HG03442 (cell line): Measurements from ENCODE around the gene KHSRP.

Experiments used
- ATAC-seq: cut with Tn5 transposase; IDR thresholded peaks from one replicate; pipeline ENCODE4 v1.9.1; 2021; ENCODE audit warnings: mild to moderate bottlenecking, moderate library complexity; ENCODE audit not compliant: unreplicated experiment

The KHSRP gene, protein sequence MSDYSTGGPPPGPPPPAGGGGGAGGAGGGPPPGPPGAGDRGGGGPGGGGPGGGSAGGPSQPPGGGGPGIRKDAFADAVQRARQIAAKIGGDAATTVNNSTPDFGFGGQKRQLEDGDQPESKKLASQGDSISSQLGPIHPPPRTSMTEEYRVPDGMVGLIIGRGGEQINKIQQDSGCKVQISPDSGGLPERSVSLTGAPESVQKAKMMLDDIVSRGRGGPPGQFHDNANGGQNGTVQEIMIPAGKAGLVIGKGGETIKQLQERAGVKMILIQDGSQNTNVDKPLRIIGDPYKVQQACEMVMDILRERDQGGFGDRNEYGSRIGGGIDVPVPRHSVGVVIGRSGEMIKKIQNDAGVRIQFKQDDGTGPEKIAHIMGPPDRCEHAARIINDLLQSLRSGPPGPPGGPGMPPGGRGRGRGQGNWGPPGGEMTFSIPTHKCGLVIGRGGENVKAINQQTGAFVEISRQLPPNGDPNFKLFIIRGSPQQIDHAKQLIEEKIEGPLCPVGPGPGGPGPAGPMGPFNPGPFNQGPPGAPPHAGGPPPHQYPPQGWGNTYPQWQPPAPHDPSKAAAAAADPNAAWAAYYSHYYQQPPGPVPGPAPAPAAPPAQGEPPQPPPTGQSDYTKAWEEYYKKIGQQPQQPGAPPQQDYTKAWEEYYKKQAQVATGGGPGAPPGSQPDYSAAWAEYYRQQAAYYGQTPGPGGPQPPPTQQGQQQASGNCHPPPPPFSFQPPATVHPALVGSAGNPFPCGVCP

DNA sequence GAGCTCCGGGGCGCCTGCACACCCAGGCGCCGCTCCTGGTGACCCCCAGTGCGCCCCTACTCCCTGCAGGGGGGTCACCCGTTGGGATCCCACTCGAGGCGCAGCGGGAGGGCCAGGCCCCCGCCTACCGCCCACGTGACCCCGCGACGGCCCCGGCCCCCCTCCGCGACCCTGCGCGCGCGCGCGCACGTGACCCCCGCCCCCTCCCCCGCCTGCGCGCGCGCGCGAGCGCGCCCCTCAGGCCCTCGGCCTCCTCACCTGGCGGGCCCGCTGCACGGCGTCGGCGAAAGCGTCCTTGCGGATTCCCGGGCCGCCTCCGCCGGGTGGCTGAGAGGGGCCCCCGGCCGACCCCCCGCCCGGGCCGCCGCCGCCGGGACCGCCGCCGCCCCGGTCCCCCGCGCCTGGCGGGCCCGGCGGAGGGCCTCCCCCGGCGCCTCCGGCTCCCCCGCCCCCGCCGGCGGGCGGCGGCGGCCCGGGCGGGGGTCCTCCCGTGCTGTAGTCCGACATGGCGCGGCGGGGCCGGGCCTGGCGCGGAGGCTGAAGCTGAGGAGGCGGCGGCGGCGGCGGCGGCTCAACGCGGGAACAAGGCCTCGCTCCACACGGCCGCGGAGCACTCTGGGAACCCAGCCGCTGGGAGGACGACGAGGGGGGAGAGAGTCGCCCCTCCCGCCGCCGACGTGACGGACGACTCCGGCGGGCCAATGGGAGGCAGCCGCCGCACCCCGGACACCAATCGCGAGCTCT is at the start of gene KHSRP:
Gene KHSRP, minus strand, starts transcription at position 617 of the 744 bp plus-strand sequence. Its CDS starts 110 bp downstream, at position 507.
- ATAC-seq = no peak

GRCh38 chr19:6473647-6474046 is 49.0 kb upstream of the KHSRP start:
- no peak for ATAC-seq

- ATAC-seq = no peak
These were observed 48.1 kb upstream of the KHSRP start for GRCh38 chr19:6472713-6473112.

DNA sequence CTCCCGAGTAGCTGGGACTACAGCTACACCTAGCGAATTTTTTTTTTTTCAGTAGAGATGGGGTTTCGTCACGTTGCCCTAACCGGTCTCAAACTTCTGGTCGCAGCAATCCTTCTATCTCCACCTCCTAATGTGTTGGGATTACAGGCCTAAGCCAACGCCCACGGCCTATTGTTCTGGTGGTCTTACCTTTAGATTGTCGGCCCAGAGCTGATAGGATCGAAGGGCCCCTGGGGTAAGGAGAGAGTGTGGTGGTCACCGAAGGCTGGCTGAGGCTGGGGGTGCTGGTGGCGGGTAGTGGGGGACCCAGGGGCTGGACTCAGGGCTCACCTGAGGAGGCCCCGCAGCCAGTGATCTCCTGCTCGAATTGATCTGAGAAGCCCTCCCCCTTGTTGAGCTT is 46.5 kb upstream of the KHSRP start:
- no peak for ATAC-seq

DNA sequence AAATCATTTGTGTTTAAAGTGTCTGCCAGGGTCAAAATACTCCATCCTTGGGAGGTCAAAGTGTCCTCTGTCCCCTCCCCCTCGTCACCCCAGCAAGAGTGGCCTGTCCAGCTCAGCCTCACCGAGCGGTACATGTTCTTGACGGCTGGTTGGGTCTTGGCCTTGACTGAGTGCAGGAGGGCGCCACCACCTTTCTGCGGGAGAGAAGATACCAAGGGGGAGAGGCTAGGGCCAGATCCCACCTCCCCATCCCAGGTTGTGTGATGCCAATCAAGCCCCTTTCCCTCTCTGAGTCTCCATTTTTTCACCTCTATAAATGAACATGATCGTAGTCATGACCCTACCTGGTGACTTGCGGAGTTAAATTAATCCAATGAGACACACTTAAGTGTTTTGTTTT is 45.6 kb upstream of the KHSRP start:
- ATAC-seq = no peak

DNA sequence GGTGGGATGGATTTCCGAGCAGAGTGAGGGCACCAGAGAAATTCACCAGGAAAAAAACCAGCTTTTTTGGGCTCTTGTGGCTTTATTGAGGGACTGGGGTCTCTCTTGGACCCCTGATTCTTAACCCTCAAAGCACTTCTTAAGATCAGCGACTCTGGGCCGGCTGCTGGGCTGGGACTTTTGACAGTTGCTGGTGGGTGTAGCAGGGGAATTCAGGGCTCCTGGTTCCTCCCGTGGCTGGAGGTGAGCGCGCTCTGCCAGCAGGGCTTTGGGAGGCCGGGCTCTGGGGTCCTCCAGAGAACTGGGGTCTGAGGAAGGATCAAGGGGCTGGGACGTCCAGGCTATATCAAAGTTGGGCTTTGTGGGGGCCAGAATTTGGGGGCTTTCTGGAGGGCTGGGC is 42.8 kb upstream of the KHSRP start:
- ATAC-seq = no peak

GRCh38 chr19:6466526-6467248 is 42.1 kb upstream of the KHSRP start:
- ATAC-seq = no peak

DNA sequence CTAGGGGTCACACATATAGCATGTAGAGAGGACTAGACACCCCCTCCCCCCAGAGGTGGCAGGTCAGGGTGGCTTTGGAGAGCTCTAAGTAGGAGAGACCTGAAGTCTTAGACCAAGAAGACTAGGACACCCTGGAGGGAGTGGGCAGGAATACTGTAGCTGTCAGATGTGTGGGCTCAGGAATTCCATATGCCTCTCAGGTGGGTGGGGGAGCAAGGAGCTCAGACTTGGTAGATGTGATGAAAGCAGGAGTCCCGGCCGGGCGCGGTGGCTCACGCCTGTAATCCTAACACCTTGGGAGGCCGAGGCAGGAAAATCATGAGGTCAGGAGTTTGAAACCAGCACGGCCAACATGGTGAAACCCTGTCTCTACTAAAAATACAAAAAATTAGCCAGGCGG is 41.1 kb upstream of the KHSRP start:
- no peak for ATAC-seq

DNA sequence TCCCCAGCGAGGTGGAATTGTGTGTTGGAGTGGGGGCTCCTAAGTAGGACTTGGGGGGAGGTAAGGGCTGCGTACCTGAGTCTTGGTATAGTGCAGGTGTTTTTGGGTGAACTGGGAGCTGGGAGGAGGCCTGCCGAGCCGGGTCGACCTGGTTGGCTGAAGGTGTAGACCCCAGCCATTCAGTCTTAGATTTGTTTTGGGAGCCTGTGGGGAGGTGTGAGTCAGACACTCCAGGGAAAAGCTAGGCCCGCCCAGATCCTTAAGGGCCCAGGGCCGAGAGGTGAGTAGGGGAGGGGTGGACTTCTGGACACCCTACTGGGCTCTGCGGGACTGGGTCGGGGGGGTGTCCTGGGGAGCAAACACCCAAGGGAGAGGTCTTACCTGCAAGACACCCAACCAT is 40.4 kb upstream of the KHSRP start:
- ATAC-seq = no peak

DNA sequence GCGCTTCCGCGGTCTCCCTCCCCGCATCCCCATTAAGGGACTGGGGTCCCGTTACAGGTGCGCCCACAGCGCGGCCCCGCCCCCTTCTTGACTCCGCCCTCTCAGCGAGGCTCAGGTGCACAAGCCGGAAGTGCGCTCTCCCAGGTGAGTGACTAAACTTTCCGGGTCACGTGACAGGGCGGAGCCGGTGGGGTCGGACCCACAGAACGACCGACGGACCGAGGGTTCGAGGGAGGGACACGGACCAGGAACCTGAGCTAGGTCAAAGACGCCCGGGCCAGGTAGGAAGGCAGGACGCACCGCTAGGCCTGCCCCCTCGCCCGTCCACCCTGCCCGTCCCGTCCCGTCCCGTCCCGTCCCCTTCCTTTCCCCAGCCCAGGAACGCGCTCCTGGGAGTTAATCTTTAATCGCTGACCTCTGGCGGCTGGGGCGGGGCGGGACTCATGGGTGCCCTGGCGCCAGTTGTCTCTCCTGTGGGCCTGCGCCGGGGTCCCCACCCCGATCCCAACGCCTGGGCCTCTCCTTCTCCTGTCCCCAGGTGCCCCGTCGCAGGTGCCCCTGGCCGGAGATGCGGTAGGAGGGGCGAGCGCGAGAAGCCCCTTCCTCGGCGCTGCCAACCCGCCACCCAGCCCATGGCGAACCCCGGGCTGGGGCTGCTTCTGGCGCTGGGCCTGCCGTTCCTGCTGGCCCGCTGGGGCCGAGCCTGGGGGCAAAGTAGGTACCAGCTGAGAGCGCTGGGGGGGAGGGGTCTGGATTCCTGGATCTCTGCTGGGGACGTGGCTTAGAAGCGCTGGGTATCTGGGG is 39.7 kb upstream of the KHSRP start, which contains the start of gene CRB3:
Gene CRB3, plus strand, starts transcription at position 202 of the 804 bp plus-strand sequence. Its CDS starts 431 bp downstream, at position 633.
- ATAC-seq = no peak

DNA sequence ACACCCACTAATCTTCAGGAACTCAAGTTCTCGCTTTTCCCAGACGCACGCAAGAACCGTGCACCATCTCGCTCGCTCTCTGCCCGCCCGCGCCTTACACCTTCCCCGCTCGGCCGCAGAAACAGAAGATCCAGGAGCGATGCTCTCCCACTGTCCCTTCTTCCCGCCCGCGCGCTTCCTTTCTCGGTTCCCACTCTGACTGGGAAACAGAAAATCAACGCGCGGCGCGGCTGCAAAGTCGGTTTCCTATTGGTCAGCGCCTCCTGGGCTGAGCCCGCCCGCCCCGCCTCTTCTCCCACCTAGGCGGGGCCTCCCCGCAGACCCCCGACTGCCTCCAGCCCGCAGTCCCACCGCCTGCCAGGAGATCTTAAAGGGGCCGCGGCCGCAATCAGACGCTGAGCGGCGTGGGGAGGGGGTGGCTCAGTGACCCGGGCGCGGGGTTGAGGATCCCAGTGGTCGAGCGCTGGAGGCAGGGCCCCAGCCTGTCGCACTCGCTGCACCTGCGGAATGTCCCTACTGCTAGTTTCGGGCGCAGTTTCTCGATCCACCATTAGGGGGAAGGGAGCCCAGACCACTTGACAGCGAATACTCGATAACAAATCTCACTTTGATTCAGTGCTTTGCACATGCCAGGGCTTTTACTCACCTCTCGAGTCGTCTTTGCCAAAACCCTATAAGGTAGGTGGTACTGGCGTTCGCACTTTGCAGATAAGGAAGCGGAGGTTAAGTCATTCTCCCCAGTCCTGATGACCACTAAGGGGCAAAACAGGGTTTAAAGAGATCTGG is 35.7 kb upstream of the KHSRP start:
- ATAC-seq = peak; percentile 59

GRCh38 chr19:6459262-6460098 is 34.9 kb upstream of the KHSRP start, which contains the start of gene SLC25A23:
SLC25A23 (minus strand) TSS chr19:6459792; CDS start chr19:6459628, 164 bp downstream.
- ATAC-seq = peak; percentile 20

DNA sequence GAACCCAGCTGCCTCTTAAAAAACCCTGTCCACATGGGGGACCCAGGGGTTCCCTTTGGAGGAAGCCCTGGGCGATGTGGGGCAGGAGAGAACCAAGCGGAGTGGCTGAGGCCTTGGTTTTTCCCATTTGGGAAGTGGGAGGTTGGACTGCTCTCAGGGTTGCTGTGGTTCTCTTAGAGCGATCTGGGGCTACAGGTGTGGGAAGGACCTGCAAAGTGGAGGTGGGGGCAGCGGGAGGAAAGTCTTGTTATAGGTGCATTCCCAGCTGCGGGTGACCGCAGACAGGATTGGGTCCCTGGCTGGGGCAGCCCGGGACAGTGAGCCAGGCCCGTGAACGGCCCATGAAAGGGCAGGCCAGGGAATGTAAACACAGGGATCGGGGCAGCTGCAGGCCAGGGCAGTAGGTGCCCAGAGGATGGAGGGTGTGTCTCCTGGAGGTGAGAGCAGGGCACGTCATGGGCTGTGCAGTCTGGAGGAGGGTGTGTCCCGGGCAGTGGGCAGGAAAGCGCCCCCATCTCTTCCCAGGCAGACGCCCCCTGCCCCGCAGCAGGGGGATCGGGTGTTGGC is 34.2 kb upstream of the KHSRP start:
- ATAC-seq = no peak

DNA sequence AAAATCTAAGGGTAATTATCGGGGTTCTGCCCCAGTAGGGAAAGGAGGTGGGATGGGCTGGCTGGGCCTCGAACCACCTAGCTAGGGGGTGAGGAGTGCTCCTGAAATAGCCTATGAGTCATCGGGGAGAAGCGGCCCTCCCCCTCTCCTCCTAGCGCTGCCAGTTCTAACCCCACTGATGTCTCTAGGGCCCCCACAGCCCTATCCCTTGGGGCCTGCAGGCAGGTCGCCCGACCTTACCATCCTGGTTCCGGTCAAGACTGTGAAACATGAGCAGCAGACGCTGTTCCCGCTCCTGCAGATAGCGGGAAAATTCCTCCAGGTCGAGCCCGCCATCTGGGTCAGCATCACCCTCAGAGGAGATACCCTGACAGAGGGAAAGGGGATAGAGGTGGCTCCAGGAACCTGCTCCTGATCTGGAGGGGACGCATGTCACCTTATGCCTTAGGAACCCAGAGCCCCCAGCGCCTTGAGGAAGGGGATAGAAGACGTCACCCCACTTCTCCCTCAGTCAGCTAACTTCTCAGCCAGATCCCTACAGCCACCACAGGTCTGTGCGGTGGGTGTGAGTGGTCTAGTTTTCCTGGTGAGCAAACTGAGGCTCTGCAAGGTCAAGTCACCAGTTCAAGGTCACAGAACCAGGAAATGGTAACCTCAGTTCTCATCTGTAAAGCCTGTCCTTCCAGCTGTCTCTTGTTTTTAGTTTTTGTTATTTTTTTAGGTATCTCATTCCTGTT is 33.5 kb upstream of the KHSRP start:
- no peak for ATAC-seq

- no peak for ATAC-seq
These were observed 31.3 kb upstream of the KHSRP start for GRCh38 chr19:6455924-6456323.

- ATAC-seq = no peak
These were observed 29.4 kb upstream of the KHSRP start for GRCh38 chr19:6453951-6454565.

- no peak for ATAC-seq
These were observed 28.3 kb upstream of the KHSRP start for GRCh38 chr19:6452899-6453298.
